Fibroblast of lung (primary cell): Measurements from ENCODE around the gene GRK4.

Experiments used
- EZH2 ChIP-seq: IDR thresholded peaks from 2 replicates; pipeline ENCODE4 v1.5.1; 2012; ENCODE audit warnings: low read length, control low read depth, mild to moderate bottlenecking; ENCODE audit errors: missing control alignments
- TF ChIP-seq, protein P1 (sequence below), 2 donors: IDR thresholded peaks in 1 of 2; conservative IDR thresholded peaks in 1 of 2; 1 replicate in 1 of 2; 2 replicates in 1 of 2; pipeline ENCODE4 v1.5.1; 2011 to 2012; ENCODE audit warnings: low read length in 2 of 2, control low read depth in 1 of 2, inconsistent platforms in 1 of 2, low read depth in 1 of 2, mild to moderate bottlenecking in 1 of 2

DNA sequence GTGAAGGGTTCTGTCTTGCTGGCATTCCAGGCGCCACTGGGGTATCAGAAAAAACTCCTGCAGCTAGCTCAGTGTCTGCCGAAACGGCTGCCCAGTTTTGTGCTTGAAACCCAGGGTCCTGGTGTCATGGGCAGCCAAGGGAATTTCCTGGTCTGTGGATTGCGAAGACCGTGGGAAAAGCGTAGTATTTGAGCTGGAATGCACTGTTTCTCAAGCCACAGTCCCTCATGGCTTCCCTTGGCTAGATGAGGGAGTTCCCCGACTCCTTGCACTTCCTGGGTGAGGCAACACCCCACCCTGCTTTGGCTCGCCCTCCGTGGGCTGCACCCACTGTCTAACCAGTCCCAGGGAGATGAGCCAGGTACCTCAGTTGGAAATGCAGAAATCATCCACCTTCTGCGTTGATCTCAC, 40.2 kb upstream of the GRK4 start:
- TF ChIP-seq, protein P1, sequence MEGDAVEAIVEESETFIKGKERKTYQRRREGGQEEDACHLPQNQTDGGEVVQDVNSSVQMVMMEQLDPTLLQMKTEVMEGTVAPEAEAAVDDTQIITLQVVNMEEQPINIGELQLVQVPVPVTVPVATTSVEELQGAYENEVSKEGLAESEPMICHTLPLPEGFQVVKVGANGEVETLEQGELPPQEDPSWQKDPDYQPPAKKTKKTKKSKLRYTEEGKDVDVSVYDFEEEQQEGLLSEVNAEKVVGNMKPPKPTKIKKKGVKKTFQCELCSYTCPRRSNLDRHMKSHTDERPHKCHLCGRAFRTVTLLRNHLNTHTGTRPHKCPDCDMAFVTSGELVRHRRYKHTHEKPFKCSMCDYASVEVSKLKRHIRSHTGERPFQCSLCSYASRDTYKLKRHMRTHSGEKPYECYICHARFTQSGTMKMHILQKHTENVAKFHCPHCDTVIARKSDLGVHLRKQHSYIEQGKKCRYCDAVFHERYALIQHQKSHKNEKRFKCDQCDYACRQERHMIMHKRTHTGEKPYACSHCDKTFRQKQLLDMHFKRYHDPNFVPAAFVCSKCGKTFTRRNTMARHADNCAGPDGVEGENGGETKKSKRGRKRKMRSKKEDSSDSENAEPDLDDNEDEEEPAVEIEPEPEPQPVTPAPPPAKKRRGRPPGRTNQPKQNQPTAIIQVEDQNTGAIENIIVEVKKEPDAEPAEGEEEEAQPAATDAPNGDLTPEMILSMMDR (conservative IDR thresholded peaks at IDR 0.05 in 1 of 2, IDR thresholded peaks at IDR 0.05 in 1 of 2; ENCODE audit: low read depth in 1 of 2, low read length in 2 of 2): no peak
- TF ChIP-seq EZH2: no peak
